GM18520 (cell line): ENCODE data around the gene NDUFA8.
"Not testable (repeated sequence)": the region's sequence is repeated elsewhere in the genome, so short reads cannot be mapped to it uniquely, and the experiment has no call there.

Experiments used
- ATAC-seq: cut with Tn5 transposase; IDR thresholded peaks from one replicate; pipeline ENCODE4 v1.9.1; 2021; ENCODE audit not compliant: unreplicated experiment

The NDUFA8 gene

DNA sequence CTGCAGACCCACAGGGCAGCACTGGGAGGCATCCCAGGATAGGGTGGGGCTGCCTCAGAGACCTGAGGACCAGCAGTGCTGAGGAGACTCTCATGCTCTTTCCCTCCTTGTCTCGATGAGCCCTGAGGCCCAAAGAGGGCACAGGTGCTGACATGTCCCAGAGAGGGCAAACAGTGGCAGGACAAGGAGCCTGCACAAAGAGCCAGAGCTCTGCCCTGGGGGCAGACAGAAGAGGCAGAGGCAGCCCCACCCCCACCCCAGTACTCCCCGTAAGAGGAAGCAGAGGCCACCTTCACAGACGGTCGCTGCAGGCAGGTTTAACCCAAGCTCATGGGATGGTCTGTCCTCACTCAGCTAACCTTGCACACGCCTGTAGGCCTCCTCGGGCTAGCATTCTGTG is 37.1 kb downstream of the NDUFA8 start:
- no peak for ATAC-seq

- ATAC-seq: no peak
Observed at GRCh38 chr9:122121931-122122330, 37.6 kb downstream of the NDUFA8 start.

DNA sequence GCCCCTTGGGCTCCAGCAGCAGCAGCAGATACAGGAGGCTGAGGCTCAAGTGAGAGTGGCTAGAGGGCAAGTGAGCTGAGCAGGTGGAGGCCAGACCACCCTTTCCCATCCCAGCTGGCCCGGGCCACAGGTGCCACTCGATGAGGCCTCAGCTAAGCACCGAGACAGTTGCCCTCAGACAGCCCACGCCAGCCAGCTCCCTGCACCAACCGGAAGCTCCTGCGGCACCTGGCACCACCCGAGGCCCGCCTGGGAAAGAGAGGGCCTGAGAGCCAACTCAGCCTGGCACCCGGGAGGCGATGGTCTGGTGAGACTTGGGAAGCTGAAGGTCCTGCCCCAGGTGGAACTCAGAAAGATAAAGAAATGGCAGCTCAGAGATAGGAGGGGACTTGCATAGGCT is 38.2 kb downstream of the NDUFA8 start:
- no peak for ATAC-seq

GRCh38 chr9:122120316-122121071 is 39.1 kb downstream of the NDUFA8 start:
- no peak for ATAC-seq

DNA sequence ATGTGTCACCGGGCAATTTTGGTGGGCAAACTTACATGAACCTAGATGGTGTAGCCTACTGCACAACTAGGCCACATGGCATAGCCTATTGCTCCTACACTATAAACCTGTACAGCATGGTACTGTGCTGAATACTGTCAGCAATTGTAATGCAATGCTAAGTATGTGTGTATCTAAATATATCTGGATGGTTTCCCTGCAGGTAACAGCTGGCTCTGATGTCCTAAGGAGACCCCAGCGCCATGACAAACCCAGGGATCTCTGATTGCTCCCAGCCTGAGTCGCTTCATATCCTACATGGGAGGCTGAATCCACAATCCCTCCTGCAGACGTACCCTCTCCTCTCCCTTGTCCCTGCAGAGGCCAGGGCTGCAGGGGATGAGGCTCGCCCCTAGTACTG is 39.9 kb downstream of the NDUFA8 start:
- no peak for ATAC-seq

DNA sequence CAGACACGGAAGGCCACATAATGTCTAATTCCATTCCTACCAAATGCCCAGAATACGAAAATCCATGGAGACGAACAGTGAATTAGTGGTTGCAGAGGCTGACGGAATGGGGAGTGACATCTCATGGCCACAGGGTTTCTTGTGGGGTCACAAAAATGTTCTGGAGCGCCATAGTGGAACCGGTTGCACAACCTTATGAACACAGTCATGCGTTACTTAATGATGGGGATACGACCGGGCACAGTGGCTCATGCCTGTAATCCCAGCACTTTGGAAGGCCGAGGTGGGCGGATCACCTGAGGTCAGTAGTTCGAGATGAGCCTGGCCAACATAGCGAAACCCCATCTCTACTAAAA is 40.4 kb downstream of the NDUFA8 start:
- no peak for ATAC-seq

DNA sequence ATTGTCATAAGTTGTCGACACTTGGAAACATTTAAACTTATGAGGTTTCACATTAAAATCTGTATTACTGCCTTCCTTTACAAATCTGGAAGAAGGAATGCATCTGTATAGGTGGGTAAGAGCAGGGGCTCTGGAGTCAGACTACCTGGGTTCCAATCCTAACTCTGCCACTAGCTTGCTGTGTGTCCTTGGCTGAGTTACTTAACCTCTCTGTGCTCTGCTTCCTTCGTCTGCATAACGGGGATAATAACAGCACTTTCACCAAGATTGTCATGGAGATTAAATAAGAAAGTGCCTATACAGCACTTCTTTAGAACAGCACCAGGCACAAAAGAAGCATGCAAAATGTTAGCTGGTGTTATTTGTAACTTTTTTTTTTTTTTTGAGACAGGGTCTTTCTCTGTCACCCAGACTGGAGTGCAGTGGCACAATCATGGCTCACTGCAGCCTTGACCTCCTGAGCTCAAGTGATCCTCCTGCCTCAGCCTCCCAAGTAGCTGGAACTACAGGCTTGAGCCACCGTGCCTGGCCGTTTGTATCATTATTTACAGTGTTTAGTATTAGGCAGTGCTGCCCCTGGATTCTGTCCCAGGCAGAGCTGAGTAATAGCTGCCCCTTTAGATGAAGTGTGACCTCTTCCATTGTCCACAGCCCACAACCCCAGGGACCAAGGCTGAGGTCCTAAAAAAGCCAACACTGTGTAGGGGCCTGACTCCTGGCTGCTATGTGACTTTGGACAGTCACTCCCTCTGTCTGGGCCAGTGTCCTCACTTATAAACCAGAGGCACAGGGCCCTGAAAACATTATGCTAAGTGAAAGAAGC is 41.0 kb downstream of the NDUFA8 start:
- ATAC-seq: no peak

DNA sequence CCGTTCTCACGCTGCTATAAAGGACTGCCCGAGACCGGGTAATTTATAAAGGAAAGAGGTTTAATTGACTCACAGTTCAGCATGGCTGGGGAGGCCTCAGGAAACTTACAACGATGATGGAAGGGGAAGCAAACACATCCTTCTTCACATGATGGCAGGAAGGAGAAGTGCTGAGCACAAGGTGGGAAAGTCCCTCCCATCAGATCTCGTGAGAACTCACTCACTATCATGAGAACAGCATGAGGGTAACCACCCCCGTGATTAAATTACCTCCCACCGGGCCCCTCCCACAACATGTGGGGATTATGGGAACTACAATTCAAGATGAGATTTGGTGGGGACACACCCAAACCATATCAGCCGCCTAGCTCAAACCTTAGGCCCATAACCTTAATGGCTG is 42.3 kb downstream of the NDUFA8 start:
- not testable (repeated sequence) for ATAC-seq

GRCh38 chr9:122116448-122117173 is 43.0 kb downstream of the NDUFA8 start:
- no peak for ATAC-seq

DNA sequence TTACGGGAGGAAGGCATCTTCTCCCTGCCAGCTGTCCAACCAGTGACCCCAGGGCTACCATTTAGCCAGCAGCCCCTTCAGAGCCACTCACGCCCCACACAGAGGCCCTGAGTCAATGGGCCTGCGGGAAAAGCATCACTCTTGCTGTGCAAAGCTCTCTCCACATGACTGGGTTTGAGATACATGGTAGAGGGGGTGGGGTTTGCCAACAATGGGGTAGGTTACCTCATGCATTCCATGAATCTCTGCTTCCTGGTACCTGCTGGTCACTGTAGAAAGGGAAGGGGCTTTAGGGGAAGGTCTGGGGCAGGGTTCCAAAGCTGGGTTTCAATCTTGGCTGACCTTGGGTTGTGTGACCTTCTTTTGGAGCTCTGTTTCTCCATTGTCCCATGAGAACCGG is 43.5 kb downstream of the NDUFA8 start:
- ATAC-seq: no peak

- ATAC-seq: no peak
Observed at GRCh38 chr9:122115176-122116035, 44.2 kb downstream of the NDUFA8 start.

GRCh38 chr9:122113574-122113973 is 46.0 kb downstream of the NDUFA8 start:
- no peak for ATAC-seq

DNA sequence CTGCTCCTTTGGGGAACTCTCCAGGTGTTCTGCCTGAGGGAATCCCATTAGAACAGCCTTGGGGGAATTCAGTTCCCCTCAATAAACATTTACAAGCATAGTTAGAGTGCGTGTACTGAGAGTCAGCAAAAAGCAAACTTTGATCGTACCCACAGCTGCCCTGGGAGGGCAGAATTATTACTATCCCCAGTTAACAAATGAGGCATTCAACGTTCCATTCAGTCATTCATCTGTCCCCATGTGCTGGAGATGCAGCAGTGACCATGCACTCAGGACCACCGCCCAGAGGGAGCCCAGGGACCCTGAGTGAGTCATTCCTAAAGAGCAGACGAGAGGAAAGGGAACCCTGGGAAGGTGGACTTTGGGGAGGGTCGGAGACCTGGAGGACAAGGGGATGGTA is 47.3 kb downstream of the NDUFA8 start:
- no peak for ATAC-seq

DNA sequence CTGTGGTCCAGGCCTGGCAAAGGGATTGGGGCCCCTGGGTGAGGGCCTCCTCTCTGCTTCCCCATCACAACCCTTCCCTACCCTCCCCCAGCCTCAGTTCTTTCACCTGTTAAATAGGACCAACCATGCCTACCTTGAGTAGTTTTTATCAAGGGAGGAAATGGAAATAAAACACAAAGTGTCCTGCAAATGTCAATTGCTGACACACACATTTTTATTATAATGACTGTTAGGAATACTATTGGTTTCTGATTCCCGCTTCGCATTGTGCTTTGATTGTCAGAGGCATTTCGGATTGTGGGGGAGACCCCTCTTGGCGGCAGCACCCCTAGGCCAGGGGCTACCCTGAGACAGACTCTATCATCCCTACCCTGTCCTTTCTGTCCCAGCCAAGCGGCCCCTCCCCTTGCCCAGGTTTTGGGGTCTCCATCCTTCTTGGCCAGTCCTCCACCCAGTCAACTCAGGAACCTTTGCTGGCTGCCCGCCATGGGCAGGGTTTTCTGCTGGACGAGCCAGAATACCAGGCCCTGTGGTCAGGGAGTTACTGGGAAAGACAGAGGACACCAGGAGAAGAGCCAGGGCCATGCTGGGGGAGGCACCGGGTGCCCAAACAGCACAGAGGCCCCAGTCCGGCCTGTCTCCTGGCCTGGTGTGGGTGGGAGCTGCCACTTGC is 48.0 kb downstream of the NDUFA8 start:
- no peak for ATAC-seq

- ATAC-seq: no peak
Observed at GRCh38 chr9:122110100-122110833, 49.3 kb downstream of the NDUFA8 start.

- ATAC-seq: no peak
Observed at GRCh38 chr9:122109035-122109813, 50.4 kb downstream of the NDUFA8 start.

- ATAC-seq: no peak
Observed at GRCh38 chr9:122107291-122107805, 52.2 kb downstream of the NDUFA8 start.

DNA sequence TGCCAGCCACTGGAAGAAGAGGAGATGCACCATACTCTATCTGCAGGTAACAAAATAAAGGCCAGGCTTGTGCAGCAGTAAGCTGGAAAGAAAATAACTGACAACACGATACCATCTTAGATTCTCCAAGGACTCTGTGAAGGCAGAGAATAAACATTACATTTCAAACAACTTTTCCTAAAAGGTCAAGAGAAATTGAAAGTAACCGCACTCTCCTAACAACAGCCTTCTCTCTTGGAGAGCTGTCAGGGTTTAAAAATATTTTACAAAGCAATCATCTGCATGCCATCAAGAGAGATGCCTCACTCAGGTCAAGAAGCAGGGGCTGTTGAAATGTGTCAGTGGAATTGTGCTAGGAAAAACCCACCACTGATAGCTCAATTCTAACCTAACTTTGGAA is 53.0 kb downstream of the NDUFA8 start:
- ATAC-seq: no peak

- no peak for ATAC-seq
Observed at GRCh38 chr9:122103985-122104384, 55.6 kb downstream of the NDUFA8 start.
